Liver (tissue), 9 donors: ENCODE results near the gene TRIM46. TPM values are rescaled to one million over a fixed set of nuclear protein-coding genes. Genes with fewer than 3 reads are reported as not detected.

Experiments used
- DNase-seq: peaks from one replicate; pipeline ENCODE4 v3.0.0-alpha.2; 2017; ENCODE audit warnings: low spot score
- H3K27ac ChIP-seq, 2 donors: one replicate each; pipeline ENCODE4 v1.7.0; 2013; ENCODE audit warnings: inconsistent platforms in 2 of 2, low read length in 2 of 2, control low read depth in 1 of 2, low read depth in 1 of 2, mild to moderate bottlenecking in 1 of 2
- H3K27me3 ChIP-seq, 4 donors: one replicate each; pipeline versions ENCODE4 v1.6.1 to v1.7.0; 2013; ENCODE audit warnings: low read length in 3 of 4, inconsistent platforms in 1 of 4, mild to moderate bottlenecking in 1 of 4, moderate library complexity in 1 of 4; ENCODE audit not compliant: control insufficient read depth in 4 of 4, insufficient read depth in 4 of 4
- H3K36me3 ChIP-seq, 4 donors: one replicate each; pipeline versions ENCODE4 v1.6.1 to v1.7.0; 2013; ENCODE audit warnings: low read length in 3 of 4, mild to moderate bottlenecking in 3 of 4, low read depth in 1 of 4, moderate library complexity in 1 of 4; ENCODE audit not compliant: control insufficient read depth in 4 of 4, insufficient read depth in 3 of 4
- H3K4me1 ChIP-seq, 4 donors: one replicate each; pipeline versions ENCODE4 v1.6.1 to v1.7.0; 2013; ENCODE audit warnings: low read length in 3 of 4, mild to moderate bottlenecking in 3 of 4, moderate library complexity in 1 of 4; ENCODE audit not compliant: control insufficient read depth in 4 of 4, insufficient read depth in 4 of 4
- H3K4me3 ChIP-seq, 3 donors: one replicate each; pipeline versions ENCODE4 v1.6.1 to v1.7.0; 2013; ENCODE audit warnings: low read length in 3 of 3, control low read depth in 1 of 3, low read depth in 1 of 3, mild to moderate bottlenecking in 1 of 3
- H3K9ac ChIP-seq, 2 donors: one replicate each; pipeline ENCODE4 v1.7.0; 2013; ENCODE audit warnings: low read length in 2 of 2, mild to moderate bottlenecking in 2 of 2, moderate library complexity in 2 of 2, control low read depth in 1 of 2, low read depth in 1 of 2
- H3K9me3 ChIP-seq, 4 donors: one replicate each; pipeline versions ENCODE4 v1.6.1 to v1.7.0; 2013; ENCODE audit warnings: low read length in 3 of 4; ENCODE audit not compliant: control insufficient read depth in 4 of 4
- EGR1 ChIP-seq, 2 donors: IDR thresholded peaks; 2 replicates each; pipeline ENCODE4 v1.6.1; 2016 to 2018; ENCODE audit warnings: antibody characterized with exemption in 2 of 2, low read depth in 2 of 2
- FOXA1 ChIP-seq: IDR thresholded peaks from 2 replicates; pipeline ENCODE4 v1.6.1; 2016; ENCODE audit warnings: antibody characterized with exemption
- FOXA2 ChIP-seq: IDR thresholded peaks from 2 replicates; pipeline ENCODE4 v1.6.1; 2016; ENCODE audit warnings: antibody characterized with exemption
- GABPA ChIP-seq, 2 donors: IDR thresholded peaks in 1 of 2; conservative IDR thresholded peaks in 1 of 2; 2 replicates each; pipeline ENCODE4 v1.6.1; 2016; ENCODE audit warnings: antibody characterized with exemption in 2 of 2, mild to moderate bottlenecking in 1 of 2, moderate library complexity in 1 of 2
- HNF4A ChIP-seq, 2 donors: conservative IDR thresholded peaks; 2 replicates each; pipeline ENCODE4 v1.6.1; 2016; ENCODE audit warnings: antibody characterized with exemption in 2 of 2, mild to moderate bottlenecking in 2 of 2
- HNF4G ChIP-seq: IDR thresholded peaks from 2 replicates; pipeline ENCODE4 v1.6.1; 2016; ENCODE audit warnings: antibody characterized with exemption
- JUND ChIP-seq, 2 donors: IDR thresholded peaks; 2 replicates each; pipeline ENCODE4 v1.6.1; 2016; ENCODE audit warnings: antibody characterized with exemption in 2 of 2
- NR2F2 ChIP-seq: IDR thresholded peaks from 2 replicates; pipeline ENCODE4 v1.6.1; 2016; ENCODE audit warnings: antibody characterized with exemption
- RAD21 ChIP-seq, 2 donors: IDR thresholded peaks; 2 replicates each; pipeline ENCODE4 v1.6.1; 2016; ENCODE audit warnings: antibody characterized with exemption in 2 of 2, mild to moderate bottlenecking in 2 of 2
- RXRA ChIP-seq, 2 donors: IDR thresholded peaks; 2 replicates each; pipeline ENCODE4 v1.6.1; 2017 to 2018; ENCODE audit warnings: antibody characterized with exemption in 2 of 2, mild to moderate bottlenecking in 1 of 2
- SP1 ChIP-seq: IDR thresholded peaks from 2 replicates; pipeline ENCODE4 v1.6.1; 2018; ENCODE audit warnings: antibody characterized with exemption, mild to moderate bottlenecking
- TAF1 ChIP-seq: conservative IDR thresholded peaks from 2 replicates; pipeline ENCODE4 v1.6.1; 2016; ENCODE audit warnings: antibody characterized with exemption, mild to moderate bottlenecking
- YY1 ChIP-seq: IDR thresholded peaks from 2 replicates; pipeline ENCODE4 v1.6.1; 2016; ENCODE audit warnings: antibody characterized with exemption, mild to moderate bottlenecking
- WGBS: extraction: QIAGEN DNeasy Blood & Tissue Kit; methylation state at CpG from one replicate; pipeline ENCODE4 v1.1.7; 2013; 5-methylcytosine and 5-hydroxymethylcytosine counted together
- polyA plus RNA-seq, 2 donors: library from polyadenylated mRNA; stranded (reverse) in 1 of 2; unstranded in 1 of 2; fragments of 200-250 nt in 1 of 2; fragments of >200 nt in 1 of 2; fragmentation: Nextera tagmentation in 1 of 2; extraction: Ambion mirVana in 1 of 2; gene quantifications; one replicate each; pipeline versions ENCODE4 v1.2.1 to v1.2.3, GENCODE V29; 2013 to 2015
- total RNA-seq, 2 donors: library from RNA; depleted of rRNA; stranded (reverse); fragments of >200 nt; gene quantifications; one replicate each; pipeline ENCODE4 v1.2.3, GENCODE V29; 2014
- TF ChIP-seq, protein P1 (sequence below): IDR thresholded peaks from 2 replicates; pipeline ENCODE4 v1.6.1; 2016; ENCODE audit warnings: antibody characterized with exemption
- TF ChIP-seq, protein P2 (sequence below): IDR thresholded peaks from 2 replicates; pipeline ENCODE4 v1.6.1; 2016; ENCODE audit warnings: antibody characterized with exemption, mild to moderate bottlenecking
- TF ChIP-seq, protein P3 (sequence below): IDR thresholded peaks from 2 replicates; pipeline ENCODE4 v1.6.1; 2016; ENCODE audit warnings: antibody characterized with exemption
- TF ChIP-seq, protein P4 (sequence below): fragments of 150-350 bp; IDR thresholded peaks from 2 replicates; pipeline ENCODE4 v1.5.1; 2017; ENCODE audit warnings: improper control_type of control experiment, low read depth, low read length; ENCODE audit not compliant: missing input control
- TF ChIP-seq, protein P5 (sequence below): IDR thresholded peaks from 2 replicates; pipeline ENCODE4 v1.6.1; 2016; ENCODE audit warnings: antibody characterized with exemption
- donor health status: healthy.
- donor health status: healthy.
- donor health status: healthy.
- donor health status: healthy.
- donor health status: healthy.

TRIM46 gene
- total and polyA plus RNA-seq, 4 donors = 0.07 to 0.17 (median 0.13) TPM

DNA sequence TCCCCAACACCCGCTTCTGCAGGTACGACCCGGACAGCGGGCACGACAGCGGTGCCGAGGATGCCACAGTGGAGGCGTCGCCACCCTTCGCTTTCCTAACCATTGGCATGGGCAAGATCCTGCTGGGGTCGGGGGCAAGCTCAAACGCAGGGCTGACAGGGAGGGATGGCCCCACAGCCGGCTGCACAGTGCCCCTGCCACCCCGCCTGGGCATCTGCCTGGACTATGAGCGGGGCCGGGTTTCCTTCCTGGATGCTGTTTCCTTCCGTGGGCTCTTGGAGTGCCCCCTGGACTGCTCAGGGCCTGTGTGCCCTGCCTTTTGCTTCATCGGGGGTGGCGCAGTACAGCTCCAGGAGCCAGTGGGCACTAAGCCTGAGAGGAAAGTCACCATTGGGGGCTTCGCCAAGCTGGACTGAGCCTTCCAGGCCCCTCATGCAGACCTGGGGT, 10.1 kb downstream of the TRIM46 start:
- Histone ChIP-seq H3K4me3 (no peak overlapping the region), H3K36me3 (no peaks in the 10 kb centered on the region), H3K4me1 (peaks cover 0 to 4% (median 0%) of the 10 kb centered on the region in 4 donors), H3K27ac (no peak overlapping the region), H3K27me3 (no peaks in the 10 kb centered on the region), H3K9ac (no peak overlapping the region), H3K9me3 (no peaks in the 10 kb centered on the region)
- TF ChIP-seq, protein P1, sequence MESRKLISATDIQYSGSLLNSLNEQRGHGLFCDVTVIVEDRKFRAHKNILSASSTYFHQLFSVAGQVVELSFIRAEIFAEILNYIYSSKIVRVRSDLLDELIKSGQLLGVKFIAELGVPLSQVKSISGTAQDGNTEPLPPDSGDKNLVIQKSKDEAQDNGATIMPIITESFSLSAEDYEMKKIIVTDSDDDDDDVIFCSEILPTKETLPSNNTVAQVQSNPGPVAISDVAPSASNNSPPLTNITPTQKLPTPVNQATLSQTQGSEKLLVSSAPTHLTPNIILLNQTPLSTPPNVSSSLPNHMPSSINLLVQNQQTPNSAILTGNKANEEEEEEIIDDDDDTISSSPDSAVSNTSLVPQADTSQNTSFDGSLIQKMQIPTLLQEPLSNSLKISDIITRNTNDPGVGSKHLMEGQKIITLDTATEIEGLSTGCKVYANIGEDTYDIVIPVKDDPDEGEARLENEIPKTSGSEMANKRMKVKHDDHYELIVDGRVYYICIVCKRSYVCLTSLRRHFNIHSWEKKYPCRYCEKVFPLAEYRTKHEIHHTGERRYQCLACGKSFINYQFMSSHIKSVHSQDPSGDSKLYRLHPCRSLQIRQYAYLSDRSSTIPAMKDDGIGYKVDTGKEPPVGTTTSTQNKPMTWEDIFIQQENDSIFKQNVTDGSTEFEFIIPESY = no peak
- TF ChIP-seq NR2F2 (no peak), RAD21 (IDR thresholded peaks at IDR 0.05) (no peak), RXRA (IDR thresholded peaks at IDR 0.05) (no peak), JUND (IDR thresholded peaks at IDR 0.05) (no peak), GABPA (IDR thresholded peaks at IDR 0.05 in 1 of 2, conservative IDR thresholded peaks at IDR 0.05 in 1 of 2) (no peak), HNF4A (conservative IDR thresholded peaks at IDR 0.05) (no peak), HNF4G (no peak), SP1 (no peak), EGR1 (IDR thresholded peaks at IDR 0.05; ENCODE audit: low read depth in 2 of 2) (no peak), FOXA2 (no peak), YY1 (no peak), FOXA1 (no peak), TAF1 (no peak)
- TF ChIP-seq, protein P2, sequence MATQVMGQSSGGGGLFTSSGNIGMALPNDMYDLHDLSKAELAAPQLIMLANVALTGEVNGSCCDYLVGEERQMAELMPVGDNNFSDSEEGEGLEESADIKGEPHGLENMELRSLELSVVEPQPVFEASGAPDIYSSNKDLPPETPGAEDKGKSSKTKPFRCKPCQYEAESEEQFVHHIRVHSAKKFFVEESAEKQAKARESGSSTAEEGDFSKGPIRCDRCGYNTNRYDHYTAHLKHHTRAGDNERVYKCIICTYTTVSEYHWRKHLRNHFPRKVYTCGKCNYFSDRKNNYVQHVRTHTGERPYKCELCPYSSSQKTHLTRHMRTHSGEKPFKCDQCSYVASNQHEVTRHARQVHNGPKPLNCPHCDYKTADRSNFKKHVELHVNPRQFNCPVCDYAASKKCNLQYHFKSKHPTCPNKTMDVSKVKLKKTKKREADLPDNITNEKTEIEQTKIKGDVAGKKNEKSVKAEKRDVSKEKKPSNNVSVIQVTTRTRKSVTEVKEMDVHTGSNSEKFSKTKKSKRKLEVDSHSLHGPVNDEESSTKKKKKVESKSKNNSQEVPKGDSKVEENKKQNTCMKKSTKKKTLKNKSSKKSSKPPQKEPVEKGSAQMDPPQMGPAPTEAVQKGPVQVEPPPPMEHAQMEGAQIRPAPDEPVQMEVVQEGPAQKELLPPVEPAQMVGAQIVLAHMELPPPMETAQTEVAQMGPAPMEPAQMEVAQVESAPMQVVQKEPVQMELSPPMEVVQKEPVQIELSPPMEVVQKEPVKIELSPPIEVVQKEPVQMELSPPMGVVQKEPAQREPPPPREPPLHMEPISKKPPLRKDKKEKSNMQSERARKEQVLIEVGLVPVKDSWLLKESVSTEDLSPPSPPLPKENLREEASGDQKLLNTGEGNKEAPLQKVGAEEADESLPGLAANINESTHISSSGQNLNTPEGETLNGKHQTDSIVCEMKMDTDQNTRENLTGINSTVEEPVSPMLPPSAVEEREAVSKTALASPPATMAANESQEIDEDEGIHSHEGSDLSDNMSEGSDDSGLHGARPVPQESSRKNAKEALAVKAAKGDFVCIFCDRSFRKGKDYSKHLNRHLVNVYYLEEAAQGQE = no peak
- TF ChIP-seq, protein P3, sequence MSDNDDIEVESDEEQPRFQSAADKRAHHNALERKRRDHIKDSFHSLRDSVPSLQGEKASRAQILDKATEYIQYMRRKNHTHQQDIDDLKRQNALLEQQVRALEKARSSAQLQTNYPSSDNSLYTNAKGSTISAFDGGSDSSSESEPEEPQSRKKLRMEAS = no peak
- TF ChIP-seq, protein P4, sequence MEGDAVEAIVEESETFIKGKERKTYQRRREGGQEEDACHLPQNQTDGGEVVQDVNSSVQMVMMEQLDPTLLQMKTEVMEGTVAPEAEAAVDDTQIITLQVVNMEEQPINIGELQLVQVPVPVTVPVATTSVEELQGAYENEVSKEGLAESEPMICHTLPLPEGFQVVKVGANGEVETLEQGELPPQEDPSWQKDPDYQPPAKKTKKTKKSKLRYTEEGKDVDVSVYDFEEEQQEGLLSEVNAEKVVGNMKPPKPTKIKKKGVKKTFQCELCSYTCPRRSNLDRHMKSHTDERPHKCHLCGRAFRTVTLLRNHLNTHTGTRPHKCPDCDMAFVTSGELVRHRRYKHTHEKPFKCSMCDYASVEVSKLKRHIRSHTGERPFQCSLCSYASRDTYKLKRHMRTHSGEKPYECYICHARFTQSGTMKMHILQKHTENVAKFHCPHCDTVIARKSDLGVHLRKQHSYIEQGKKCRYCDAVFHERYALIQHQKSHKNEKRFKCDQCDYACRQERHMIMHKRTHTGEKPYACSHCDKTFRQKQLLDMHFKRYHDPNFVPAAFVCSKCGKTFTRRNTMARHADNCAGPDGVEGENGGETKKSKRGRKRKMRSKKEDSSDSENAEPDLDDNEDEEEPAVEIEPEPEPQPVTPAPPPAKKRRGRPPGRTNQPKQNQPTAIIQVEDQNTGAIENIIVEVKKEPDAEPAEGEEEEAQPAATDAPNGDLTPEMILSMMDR = no peak
- TF ChIP-seq, protein P5, sequence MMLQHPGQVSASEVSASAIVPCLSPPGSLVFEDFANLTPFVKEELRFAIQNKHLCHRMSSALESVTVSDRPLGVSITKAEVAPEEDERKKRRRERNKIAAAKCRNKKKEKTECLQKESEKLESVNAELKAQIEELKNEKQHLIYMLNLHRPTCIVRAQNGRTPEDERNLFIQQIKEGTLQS = no peak
- DNase-seq = no peak
- WGBS = 88% methylated on average over 20 of the region's 20 CpGs
